Measurements from ENCODE around the gene UBFD1. TPM values are rescaled to one million over a fixed set of nuclear protein-coding genes. Genes with fewer than 3 reads are reported as not detected.
"Not testable (repeated sequence)": the region's sequence is repeated elsewhere in the genome, so short reads cannot be mapped to it uniquely, and the experiment has no call there.

The UBFD1 gene
- total RNA-seq, 4 donors from 2014 or later: 26.5 to 142 (median 67.0) TPM

DNA sequence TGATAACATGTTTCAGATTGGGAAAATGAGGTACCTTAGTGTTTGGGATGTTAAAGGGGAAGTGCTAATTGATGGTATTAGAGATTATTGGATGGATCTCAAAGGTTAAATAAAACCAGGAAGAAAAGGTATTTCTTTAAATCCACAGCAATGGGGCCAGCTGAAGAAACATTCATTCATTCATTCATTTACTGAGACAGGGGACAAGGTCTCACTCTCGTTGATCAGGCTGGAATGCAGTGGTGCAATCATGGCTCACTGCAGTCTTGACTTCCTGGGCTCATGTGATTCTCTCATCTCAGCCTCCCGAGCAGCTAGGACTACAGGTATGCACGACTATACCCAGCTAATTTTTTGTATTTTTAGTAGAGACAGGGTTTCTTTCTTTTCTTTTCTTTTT, 20.1 kb upstream of the UBFD1 start:
- intact Hi-C loops (cut with DNase I; ENCODE audit: low total_unique reads): no loop called here

DNA sequence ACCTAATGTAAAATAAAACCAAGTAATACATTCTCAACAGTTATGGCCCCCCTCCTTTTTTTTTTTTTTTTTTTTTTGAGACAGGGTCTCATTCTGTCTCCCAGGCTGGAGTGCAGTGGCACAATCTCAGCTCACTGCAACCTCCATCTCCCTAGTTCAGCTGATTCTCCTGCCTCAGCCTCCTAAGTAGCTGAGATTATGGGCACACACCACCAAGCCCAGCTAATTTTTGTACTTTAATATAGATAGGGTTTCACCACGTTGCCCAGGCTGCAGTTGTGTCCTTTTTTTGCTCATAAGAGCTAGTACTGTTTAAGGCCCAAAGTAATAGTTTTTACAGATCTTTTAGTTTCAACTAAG, 18.6 kb upstream of the UBFD1 start:
- H3K27ac ChIP-seq: no peak overlapping the region
- intact Hi-C loops (cut with DNase I; ENCODE audit: low total_unique reads): no loop called here
- DNase-seq: no peak

More for the DNA sequence above, 20.1 kb upstream of the UBFD1 start:
- H3K4me1 ChIP-seq: no peaks in the 10 kb centered on the region
- H3K4me3 ChIP-seq: no peak overlapping the region
- no peak for TF ChIP-seq POLR2A (IDR thresholded peaks at IDR 0.05)
- TF ChIP-seq CTCF (IDR thresholded peaks at IDR 0.05): no peak
- H3K27ac ChIP-seq: no peak overlapping the region
- DNase-seq: no peak
- no peaks in the 10 kb centered on the region for H3K27me3 ChIP-seq
- no peaks in the 10 kb centered on the region for H3K9me3 ChIP-seq
- no peaks in the 10 kb centered on the region for H3K36me3 ChIP-seq

DNA sequence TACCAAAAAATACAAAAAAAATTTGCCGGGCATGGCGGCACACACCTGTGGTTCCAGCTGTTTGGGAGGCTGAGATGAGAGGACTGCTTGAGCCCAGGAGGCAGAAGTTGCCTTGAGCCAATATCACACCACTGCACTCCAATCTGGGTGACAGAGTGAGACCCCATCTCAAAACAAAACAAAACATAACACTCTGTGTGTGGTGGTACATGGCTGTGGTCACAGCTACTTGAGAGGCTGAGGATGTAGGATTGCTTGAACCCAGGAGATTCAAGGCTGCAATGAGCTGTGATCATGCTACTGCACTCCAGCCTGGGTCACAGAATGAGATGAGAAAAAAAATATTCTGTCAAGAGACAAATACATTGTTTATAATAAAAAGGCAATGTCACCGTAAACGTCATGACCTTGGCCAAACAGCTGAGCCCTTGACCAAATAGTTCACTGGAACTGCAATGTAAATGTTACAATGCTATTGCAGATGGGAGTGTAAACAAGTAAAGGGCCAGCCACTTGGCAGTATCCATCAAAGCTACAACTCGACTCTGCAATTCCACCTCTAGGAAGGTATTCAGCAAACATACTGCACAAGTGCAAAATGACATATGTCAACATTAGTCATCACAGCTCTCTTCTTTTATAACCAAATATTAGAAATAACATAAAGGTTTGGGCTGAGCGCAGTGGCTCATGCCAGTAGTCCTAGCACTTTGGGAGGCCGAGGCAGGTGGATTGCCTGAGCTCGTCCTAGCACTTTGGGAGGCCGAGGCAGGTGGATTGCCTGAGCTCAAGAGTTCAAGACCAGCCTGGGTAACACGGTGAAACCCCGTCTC, 17.3 kb upstream of the UBFD1 start:
- no peak for DNase-seq
- no peaks in the 10 kb centered on the region for H3K36me3 ChIP-seq

More for the DNA sequence above, 18.6 kb upstream of the UBFD1 start:
- TF ChIP-seq CTCF (IDR thresholded peaks at IDR 0.05) (no peak), POLR2A (IDR thresholded peaks at IDR 0.05) (no peak)
- Histone ChIP-seq H3K9me3 (no peaks in the 10 kb centered on the region), H3K36me3 (no peaks in the 10 kb centered on the region), H3K4me3 (no peak overlapping the region), H3K27me3 (no peaks in the 10 kb centered on the region), H3K4me1 (no peaks in the 10 kb centered on the region)

DNA sequence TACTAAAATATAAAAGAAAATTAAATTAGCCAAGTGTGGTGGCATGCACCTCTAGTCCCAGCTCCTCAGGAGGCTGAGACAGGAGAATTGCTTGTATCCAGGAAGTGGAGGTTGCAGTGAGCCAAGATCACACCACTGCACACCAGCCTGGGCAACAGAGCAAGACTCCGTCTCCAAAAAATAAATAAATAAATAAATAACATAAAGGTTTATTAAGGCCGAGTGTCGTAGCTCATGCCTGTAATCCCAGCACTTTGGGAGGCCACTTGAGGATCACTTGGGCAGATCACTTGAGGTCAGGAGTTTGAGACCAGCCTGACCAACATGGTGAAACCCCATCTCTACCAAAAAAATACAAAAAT, 16.7 kb upstream of the UBFD1 start:
- H3K36me3 ChIP-seq; H3K27me3 ChIP-seq; DNase-seq; H3K4me3 ChIP-seq; intact Hi-C loops (cut with DNase I; ENCODE audit: low total_unique reads); H3K4me1 ChIP-seq; H3K9me3 ChIP-seq; H3K27ac ChIP-seq: not testable (repeated sequence)

More for the DNA sequence above, 17.3 kb upstream of the UBFD1 start:
- intact Hi-C loops (cut with DNase I; ENCODE audit: low total_unique reads): no loop called here
- H3K4me3 ChIP-seq: no peak overlapping the region
- no peaks in the 10 kb centered on the region for H3K9me3 ChIP-seq
- TF ChIP-seq POLR2A (IDR thresholded peaks at IDR 0.05): no peak
- TF ChIP-seq CTCF (IDR thresholded peaks at IDR 0.05): no peak
- no peaks in the 10 kb centered on the region for H3K27me3 ChIP-seq
- no peaks in the 10 kb centered on the region for H3K4me1 ChIP-seq
- H3K27ac ChIP-seq: no peak overlapping the region

DNA sequence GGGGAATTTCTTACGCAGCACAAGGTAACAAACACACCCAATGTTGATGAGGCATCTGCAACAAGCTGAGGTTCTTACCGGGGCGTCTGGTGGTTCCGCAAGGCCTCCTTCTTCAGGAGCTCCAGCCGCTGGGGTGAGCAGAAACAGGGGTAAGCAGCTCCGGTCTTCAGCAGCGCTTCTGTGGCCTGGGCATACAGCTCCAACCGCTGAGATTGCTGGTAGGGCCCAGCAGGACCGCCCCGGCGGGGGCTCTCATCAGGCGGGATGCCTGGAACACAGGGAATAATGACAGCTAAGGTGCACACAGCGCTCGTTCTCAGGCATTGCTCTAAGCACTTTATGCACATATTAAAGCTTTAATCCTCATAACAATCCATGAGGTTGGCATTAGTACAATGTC, 13.1 kb upstream of the UBFD1 start:
- H3K9me3 ChIP-seq: no peaks in the 10 kb centered on the region
- TF ChIP-seq CTCF (IDR thresholded peaks at IDR 0.05): no peak
- no peak for TF ChIP-seq POLR2A (IDR thresholded peaks at IDR 0.05)
- no peak overlapping the region for H3K27ac ChIP-seq
- intact Hi-C loops (cut with DNase I; ENCODE audit: low total_unique reads): no loop called here
- no peaks in the 10 kb centered on the region for H3K27me3 ChIP-seq
- no peaks in the 10 kb centered on the region for H3K36me3 ChIP-seq
- no peak overlapping the region for H3K4me3 ChIP-seq
- DNase-seq: no peak
- H3K4me1 ChIP-seq: no peaks in the 10 kb centered on the region
